Measurements from ENCODE around the gene IL10RB.
"Not testable (repeated sequence)": the region's sequence is repeated elsewhere in the genome, so short reads cannot be mapped to it uniquely, and the experiment has no call there.

The IL10RB gene

GRCh38 chr21:33266050-33266788 lies at the start of gene IL10RB:
TSS of gene IL10RB (plus strand) at chr21:33266367. CDS start at chr21:33266466, 99 bp downstream.
- peak; percentile 75 to 80 for DNase-seq

- DNase-seq, result no peak
These were observed 49.0 kb upstream of the IL10RB start for GRCh38 chr21:33217138-33217520.

GRCh38 chr21:33219300-33219699 lies 46.9 kb upstream of the IL10RB start:
- no peak for DNase-seq

GRCh38 chr21:33219954-33220353 lies 46.2 kb upstream of the IL10RB start:
- DNase-seq, result no peak

GRCh38 chr21:33225376-33225775 lies 40.8 kb upstream of the IL10RB start:
- not testable (repeated sequence) for DNase-seq

GRCh38 chr21:33228455-33228854 lies 37.7 kb upstream of the IL10RB start:
- no peak for DNase-seq

GRCh38 chr21:33229099-33229783 lies 36.9 kb upstream of the IL10RB start:
- no peak for DNase-seq

GRCh38 chr21:33229784-33230544 lies 36.2 kb upstream of the IL10RB start, which contains the start of gene IFNAR2:
TSS of gene IFNAR2 (plus strand) at chr21:33229938. CDS start at chr21:33241923, 11,985 bp downstream.
- DNase-seq, result peak; percentile 75 to 81

GRCh38 chr21:33230545-33231324 lies 35.4 kb upstream of the IL10RB start:
- DNase-seq, result peak; percentile 45 to 55

- DNase-seq, result no peak
These were observed 34.6 kb upstream of the IL10RB start for GRCh38 chr21:33231526-33231925.

- no peak for DNase-seq
These were observed 33.7 kb upstream of the IL10RB start for GRCh38 chr21:33232291-33233034.

GRCh38 chr21:33234635-33235520 lies 31.3 kb upstream of the IL10RB start:
- no peak for DNase-seq

- no peak for DNase-seq
These were observed 30.0 kb upstream of the IL10RB start for GRCh38 chr21:33236013-33236686.

GRCh38 chr21:33236766-33237165 lies 29.4 kb upstream of the IL10RB start:
- DNase-seq, result no peak

GRCh38 chr21:33237486-33237885 lies 28.7 kb upstream of the IL10RB start:
- DNase-seq, result no peak

GRCh38 chr21:33238146-33238545 lies 28.0 kb upstream of the IL10RB start:
- no peak for DNase-seq

GRCh38 chr21:33238565-33239255 lies 27.5 kb upstream of the IL10RB start:
- DNase-seq, result peak in 1 of 2 donors; percentile 49

- DNase-seq, result not testable (repeated sequence)
These were observed 26.5 kb upstream of the IL10RB start for GRCh38 chr21:33239559-33240127.

GRCh38 chr21:33240404-33240803 lies 25.8 kb upstream of the IL10RB start:
- no peak for DNase-seq
